ENCODE measurements around the gene SGIP1.

The SGIP1 gene

GRCh38 chr1:66607458-66607857 lies 73.5 kb downstream of the SGIP1 start:
- no peak for DNase-seq

GRCh38 chr1:66613187-66613586 lies 79.2 kb downstream of the SGIP1 start:
- no peak for DNase-seq

GRCh38 chr1:66617362-66618184 lies 83.6 kb downstream of the SGIP1 start:
- no peak for DNase-seq

- no peak for DNase-seq
Measured at GRCh38 chr1:66618390-66618789, 84.4 kb downstream of the SGIP1 start.

GRCh38 chr1:66623812-66624211 lies 89.9 kb downstream of the SGIP1 start:
- no peak for DNase-seq

- no peak for DNase-seq
Measured at GRCh38 chr1:66624412-66625060, 90.6 kb downstream of the SGIP1 start.

GRCh38 chr1:66626261-66626660 lies 92.3 kb downstream of the SGIP1 start:
- no peak for DNase-seq

- DNase-seq, result no peak
Measured at GRCh38 chr1:66628926-66629325, 95.0 kb downstream of the SGIP1 start.

GRCh38 chr1:66633159-66633558 lies 99.2 kb downstream of the SGIP1 start:
- no peak for DNase-seq

GRCh38 chr1:66637146-66637545 lies 103.2 kb downstream of the SGIP1 start:
- DNase-seq, result no peak

GRCh38 chr1:66641891-66642473 lies 108.0 kb downstream of the SGIP1 start:
- DNase-seq, result no peak

GRCh38 chr1:66642992-66643391 lies 109.0 kb downstream of the SGIP1 start:
- no peak for DNase-seq

- DNase-seq, result no peak
Measured at GRCh38 chr1:66644331-66644730, 110.4 kb downstream of the SGIP1 start.

- no peak for DNase-seq
Measured at GRCh38 chr1:66648901-66649595, 115.1 kb downstream of the SGIP1 start.

GRCh38 chr1:66652556-66652955 lies 118.6 kb downstream of the SGIP1 start:
- DNase-seq, result no peak

- no peak for DNase-seq
Measured at GRCh38 chr1:66654643-66655042, 120.7 kb downstream of the SGIP1 start.

- no peak for DNase-seq
Measured at GRCh38 chr1:66671455-66671854, 137.5 kb downstream of the SGIP1 start.

- DNase-seq, result no peak
Measured at GRCh38 chr1:66676613-66677298, 142.8 kb downstream of the SGIP1 start.

GRCh38 chr1:66678146-66678545 lies 144.2 kb downstream of the SGIP1 start:
- no peak for DNase-seq

- no peak for DNase-seq
Measured at GRCh38 chr1:66679140-66679539, 145.2 kb downstream of the SGIP1 start.

GRCh38 chr1:66681686-66682085 lies 147.7 kb downstream of the SGIP1 start:
- DNase-seq, result no peak

- DNase-seq, result no peak
Measured at GRCh38 chr1:66682106-66682505, 148.2 kb downstream of the SGIP1 start.

- no peak for DNase-seq
Measured at GRCh38 chr1:66684353-66684752, 150.4 kb downstream of the SGIP1 start.

Data from NCI-H524 treated with DMSO at 0.1 percent for 48 hours (cell line).